Gastrocnemius medialis (tissue), 4 donors: ENCODE data around the gene FOSL2. TPM values are rescaled to one million over a fixed set of nuclear protein-coding genes. Genes with fewer than 3 reads are reported as not detected.

Experiments
- ATAC-seq, 2 donors: fragments of 150-250 bp; one replicate each; pipeline ENCODE4 v1.9.1; 2016
- DNase-seq, 2 donors: peaks; one replicate each; pipeline ENCODE4 v3.0.0-alpha.2; 2019
- H3K27ac ChIP-seq, 4 donors: fragments of 200-600 bp; sonication (generic); 1 replicate in 1 of 4; 2 replicates in 3 of 4; pipeline ENCODE4 v1.5.1; 2016 to 2018; ENCODE audit warnings: mild to moderate bottlenecking in 2 of 4, moderate library complexity in 1 of 4
- H3K27me3 ChIP-seq, 3 donors: fragments of 200-600 bp; sonication (generic) in 2 of 3; 1 replicate in 1 of 3; 2 replicates in 2 of 3; pipeline versions ENCODE4 v1.5.1 to v1.6.0; 2016 to 2019; ENCODE audit warnings: mild to moderate bottlenecking in 1 of 3, moderate library complexity in 1 of 3
- H3K36me3 ChIP-seq, 2 donors: fragments of 200-600 bp; sonication (generic) in 1 of 2; one replicate each; pipeline ENCODE4 v1.5.1; 2017 to 2018
- H3K4me1 ChIP-seq, 2 donors: fragments of 200-600 bp; sonication (generic) in 1 of 2; one replicate each; pipeline ENCODE4 v1.5.1; 2016 to 2017; ENCODE audit warnings: mild to moderate bottlenecking in 2 of 2
- H3K4me3 ChIP-seq, 4 donors: fragments of 200-600 bp; sonication (generic) in 3 of 4; 1 replicate in 1 of 4; 2 replicates in 3 of 4; pipeline ENCODE4 v1.5.1; 2016 to 2019; ENCODE audit warnings: mild to moderate bottlenecking in 2 of 4
- H3K9me3 ChIP-seq, 3 donors: fragments of 200-600 bp; sonication (generic) in 2 of 3; 1 replicate in 1 of 3; 2 replicates in 2 of 3; pipeline ENCODE4 v1.5.1; 2016 to 2019
- POLR2A ChIP-seq, 2 donors: fragments of 450-650 bp; IDR thresholded peaks; one replicate each; pipeline ENCODE4 v1.6.1; 2017; ENCODE audit warnings: antibody characterized with exemption in 2 of 2, mild to moderate bottlenecking in 2 of 2, moderate library complexity in 2 of 2
- in situ Hi-C, 4 donors: fragments of 200-750 bp; cut with MboI; loops; one replicate each; pipeline versions ENCODE4 v1.15.0 to v1.8.0; 2017; ENCODE audit warnings: low sequenced_read_pairs in 4 of 4
- intact Hi-C: fragments of 100-400 bp; cut with DNase I; formaldehyde crosslinking; loops from one replicate; pipeline ENCODE4 v1.15.1; 2023; ENCODE audit warnings: low total_unique reads
- total RNA-seq, 4 donors: library from RNA; depleted of rRNA; stranded (reverse); fragments of >200 nt; gene quantifications; one replicate each; pipeline versions ENCODE4 v1.1.0 to v1.2.3, GENCODE V29; 2016
- TF ChIP-seq, protein P1 (sequence below), 5 experiments: fragments of 450-650 bp in 3 of 5; fragments of 200-600 bp in 2 of 5; sonication (generic) in 2 of 5; IDR thresholded peaks in 4 of 5; conservative IDR thresholded peaks in 1 of 5; 1 replicate in 4 of 5; 2 replicates in 1 of 5; pipeline ENCODE4 v1.5.1; 2016 to 2019; ENCODE audit warnings: antibody characterized with exemption in 5 of 5, mild to moderate bottlenecking in 3 of 5, moderate library complexity in 3 of 5

Gene FOSL2
- total RNA-seq, 4 donors from 2014 or later, result 193 to 214 (median 210) TPM

- DNase-seq (no peak), ATAC-seq (no peak)
- Histone ChIP-seq H3K27ac (no peak overlapping the region), H3K4me3 (no peak overlapping the region), H3K9me3 (no peaks in the 10 kb centered on the region), H3K36me3 (no peaks in the 10 kb centered on the region), H3K4me1 (peaks cover 0 to 4% of the 10 kb centered on the region in 2 donors), H3K27me3 (no peaks in the 10 kb centered on the region)
- TF ChIP-seq POLR2A (IDR thresholded peaks at IDR 0.05), result no peak
- TF ChIP-seq, protein P1, sequence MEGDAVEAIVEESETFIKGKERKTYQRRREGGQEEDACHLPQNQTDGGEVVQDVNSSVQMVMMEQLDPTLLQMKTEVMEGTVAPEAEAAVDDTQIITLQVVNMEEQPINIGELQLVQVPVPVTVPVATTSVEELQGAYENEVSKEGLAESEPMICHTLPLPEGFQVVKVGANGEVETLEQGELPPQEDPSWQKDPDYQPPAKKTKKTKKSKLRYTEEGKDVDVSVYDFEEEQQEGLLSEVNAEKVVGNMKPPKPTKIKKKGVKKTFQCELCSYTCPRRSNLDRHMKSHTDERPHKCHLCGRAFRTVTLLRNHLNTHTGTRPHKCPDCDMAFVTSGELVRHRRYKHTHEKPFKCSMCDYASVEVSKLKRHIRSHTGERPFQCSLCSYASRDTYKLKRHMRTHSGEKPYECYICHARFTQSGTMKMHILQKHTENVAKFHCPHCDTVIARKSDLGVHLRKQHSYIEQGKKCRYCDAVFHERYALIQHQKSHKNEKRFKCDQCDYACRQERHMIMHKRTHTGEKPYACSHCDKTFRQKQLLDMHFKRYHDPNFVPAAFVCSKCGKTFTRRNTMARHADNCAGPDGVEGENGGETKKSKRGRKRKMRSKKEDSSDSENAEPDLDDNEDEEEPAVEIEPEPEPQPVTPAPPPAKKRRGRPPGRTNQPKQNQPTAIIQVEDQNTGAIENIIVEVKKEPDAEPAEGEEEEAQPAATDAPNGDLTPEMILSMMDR (IDR thresholded peaks at IDR 0.05 in 4 of 5, conservative IDR thresholded peaks at IDR 0.05 in 1 of 5), result no peak
- intact Hi-C loops (no loop called here), in situ Hi-C loops (no loop called here)
Observed at GRCh38 chr2:28433215-28433614, 40.6 kb downstream of the FOSL2 start.

DNA sequence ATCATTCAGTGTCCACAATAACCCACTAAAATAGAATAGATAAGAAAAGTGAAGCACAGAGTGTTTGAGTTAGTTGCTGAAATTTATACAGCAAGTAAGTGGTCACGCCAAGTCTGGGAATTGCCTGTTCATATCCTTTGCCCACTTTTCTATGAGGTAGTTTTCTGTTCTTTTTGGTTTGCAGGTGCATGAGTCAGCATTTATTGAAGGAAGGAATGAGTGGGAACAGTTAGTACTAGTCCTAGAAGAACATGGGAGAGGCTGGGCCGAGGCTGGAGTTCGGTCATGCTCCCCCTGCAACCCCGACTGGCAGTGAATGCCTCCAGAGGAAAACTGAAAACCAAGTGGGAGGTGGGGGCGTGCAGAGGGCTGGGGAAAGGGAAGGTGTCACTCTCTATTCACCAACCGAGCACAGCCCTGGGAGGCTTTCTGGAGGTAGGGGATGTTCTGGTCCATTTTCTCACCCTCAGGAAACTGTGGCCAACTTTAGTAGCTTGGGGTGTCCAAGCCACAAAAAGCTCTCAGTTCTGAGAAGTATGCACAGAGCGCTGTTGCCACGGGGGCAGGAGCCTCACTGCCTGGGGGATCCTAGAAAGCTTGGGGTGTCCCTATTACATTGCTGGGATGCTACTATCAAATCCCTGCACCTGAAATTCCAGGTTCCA is 41.4 kb downstream of the FOSL2 start:
- intact Hi-C loops (no loop called here), in situ Hi-C loops (no loop called here)
- TF ChIP-seq POLR2A (IDR thresholded peaks at IDR 0.05), result no peak
- TF ChIP-seq, protein P1 (IDR thresholded peaks at IDR 0.05 in 4 of 5, conservative IDR thresholded peaks at IDR 0.05 in 1 of 5), result no peak

DNA sequence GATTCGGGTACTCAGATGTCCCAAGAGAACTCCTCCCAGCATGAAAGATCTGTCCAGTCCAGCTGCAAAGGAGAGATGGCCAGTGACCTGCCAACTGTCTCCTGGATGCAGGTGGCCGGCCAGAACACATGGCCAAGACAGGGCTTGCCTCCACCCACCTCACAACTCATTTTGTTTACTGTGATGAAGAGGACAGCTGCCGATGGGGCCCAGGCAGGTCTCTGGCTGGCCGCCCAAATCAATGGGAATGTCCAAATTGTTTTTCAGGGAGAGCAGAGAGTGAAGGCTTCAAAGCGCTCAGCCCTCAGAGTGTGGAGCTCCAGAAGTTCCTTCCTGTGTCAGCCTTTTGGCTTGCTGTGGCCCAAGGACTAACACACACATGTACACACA is 41.9 kb downstream of the FOSL2 start:
- in situ Hi-C loops, result no loop called here
- peak in 1 of 2 donors; percentile 25 for DNase-seq
- no peak overlapping the region for H3K27ac ChIP-seq
- TF ChIP-seq, protein P1 (IDR thresholded peaks at IDR 0.05 in 4 of 5, conservative IDR thresholded peaks at IDR 0.05 in 1 of 5), result no peak
- no peak for TF ChIP-seq POLR2A (IDR thresholded peaks at IDR 0.05)
- no peaks in the 10 kb centered on the region for H3K36me3 ChIP-seq
- ATAC-seq, result peak in 1 of 2 donors; percentile 4
- peaks cover 0 to 4% of the 10 kb centered on the region in 2 donors for H3K4me1 ChIP-seq
- intact Hi-C loops, result no loop called here
- no peak overlapping the region for H3K4me3 ChIP-seq
- H3K27me3 ChIP-seq, result no peaks in the 10 kb centered on the region
- H3K9me3 ChIP-seq, result no peaks in the 10 kb centered on the region

More for the DNA sequence above, 41.4 kb downstream of the FOSL2 start:
- peaks cover 0 to 4% of the 10 kb centered on the region in 2 donors for H3K4me1 ChIP-seq
- H3K9me3 ChIP-seq, result no peaks in the 10 kb centered on the region
- DNase-seq (no peak), ATAC-seq (no peak)
- H3K4me3 ChIP-seq, result no peak overlapping the region
- H3K27me3 ChIP-seq, result no peaks in the 10 kb centered on the region
- no peaks in the 10 kb centered on the region for H3K36me3 ChIP-seq
- H3K27ac ChIP-seq, result no peak overlapping the region

DNA sequence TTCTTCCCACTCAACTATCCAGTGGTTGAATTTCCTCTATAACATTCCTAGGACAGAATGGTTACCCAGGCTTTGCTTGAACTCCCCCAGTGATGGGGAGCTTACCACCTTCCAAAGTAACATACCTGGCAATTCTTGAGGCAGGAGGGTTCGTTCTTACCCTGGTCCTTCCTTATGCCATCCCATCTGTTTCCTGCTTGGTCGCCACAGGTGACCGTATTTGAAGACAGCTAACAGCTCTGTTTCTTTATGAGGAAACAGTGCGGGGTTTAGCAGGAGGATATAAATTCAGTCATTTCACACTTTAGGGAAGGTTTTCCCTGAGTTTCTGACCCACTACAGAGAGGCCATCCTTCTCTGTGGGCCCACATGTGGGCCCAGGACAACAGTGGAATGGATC is 42.6 kb downstream of the FOSL2 start:
- H3K9me3 ChIP-seq, result no peaks in the 10 kb centered on the region
- H3K36me3 ChIP-seq, result no peaks in the 10 kb centered on the region
- H3K4me1 ChIP-seq, result peaks cover 0 to 4% of the 10 kb centered on the region in 2 donors
- in situ Hi-C loops (no loop called here), intact Hi-C loops (no loop called here)
- ATAC-seq (no peak), DNase-seq (no peak)
- no peaks in the 10 kb centered on the region for H3K27me3 ChIP-seq
- no peak overlapping the region for H3K27ac ChIP-seq
- TF ChIP-seq, protein P1 (IDR thresholded peaks at IDR 0.05 in 4 of 5, conservative IDR thresholded peaks at IDR 0.05 in 1 of 5), result no peak
- no peak for TF ChIP-seq POLR2A (IDR thresholded peaks at IDR 0.05)
- no peak overlapping the region for H3K4me3 ChIP-seq
